Measurements from ENCODE around the gene NFATC2IP.

DNA sequence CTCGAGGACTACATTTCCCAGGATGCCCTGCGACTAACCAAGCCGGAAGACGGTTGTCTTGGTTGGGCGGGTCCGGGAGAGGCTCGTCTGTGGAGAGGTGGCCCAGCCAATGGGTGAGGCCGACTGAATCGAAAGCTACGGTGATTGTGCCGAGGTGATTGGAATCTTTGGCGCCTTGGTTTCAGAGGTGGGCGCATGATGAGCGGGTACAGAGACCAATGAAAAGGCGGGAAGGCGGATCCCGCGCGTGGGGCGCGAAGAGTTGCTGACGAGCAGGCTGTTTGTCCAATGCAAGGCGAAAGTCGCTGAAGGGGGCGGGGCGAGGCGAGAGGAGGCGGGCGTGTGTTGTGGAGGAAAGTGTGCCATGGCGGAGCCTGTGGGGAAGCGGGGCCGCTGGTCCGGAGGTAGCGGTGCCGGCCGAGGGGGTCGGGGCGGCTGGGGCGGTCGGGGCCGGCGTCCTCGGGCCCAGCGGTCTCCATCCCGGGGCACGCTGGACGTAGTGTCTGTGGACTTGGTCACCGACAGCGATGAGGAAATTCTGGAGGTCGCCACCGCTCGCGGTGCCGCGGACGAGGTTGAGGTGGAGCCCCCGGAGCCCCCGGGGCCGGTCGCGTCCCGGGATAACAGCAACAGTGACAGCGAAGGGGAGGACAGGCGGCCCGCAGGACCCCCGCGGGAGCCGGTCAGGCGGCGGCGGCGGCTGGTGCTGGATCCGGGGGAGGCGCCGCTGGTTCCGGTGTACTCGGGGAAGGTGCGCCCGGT is at the start of gene NFATC2IP:
- TF ChIP-seq, protein P1, sequence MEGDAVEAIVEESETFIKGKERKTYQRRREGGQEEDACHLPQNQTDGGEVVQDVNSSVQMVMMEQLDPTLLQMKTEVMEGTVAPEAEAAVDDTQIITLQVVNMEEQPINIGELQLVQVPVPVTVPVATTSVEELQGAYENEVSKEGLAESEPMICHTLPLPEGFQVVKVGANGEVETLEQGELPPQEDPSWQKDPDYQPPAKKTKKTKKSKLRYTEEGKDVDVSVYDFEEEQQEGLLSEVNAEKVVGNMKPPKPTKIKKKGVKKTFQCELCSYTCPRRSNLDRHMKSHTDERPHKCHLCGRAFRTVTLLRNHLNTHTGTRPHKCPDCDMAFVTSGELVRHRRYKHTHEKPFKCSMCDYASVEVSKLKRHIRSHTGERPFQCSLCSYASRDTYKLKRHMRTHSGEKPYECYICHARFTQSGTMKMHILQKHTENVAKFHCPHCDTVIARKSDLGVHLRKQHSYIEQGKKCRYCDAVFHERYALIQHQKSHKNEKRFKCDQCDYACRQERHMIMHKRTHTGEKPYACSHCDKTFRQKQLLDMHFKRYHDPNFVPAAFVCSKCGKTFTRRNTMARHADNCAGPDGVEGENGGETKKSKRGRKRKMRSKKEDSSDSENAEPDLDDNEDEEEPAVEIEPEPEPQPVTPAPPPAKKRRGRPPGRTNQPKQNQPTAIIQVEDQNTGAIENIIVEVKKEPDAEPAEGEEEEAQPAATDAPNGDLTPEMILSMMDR (IDR thresholded peaks at IDR 0.05): peak in 1 of 6 experiments; percentile 28
- peak in 1 of 4 donors; percentile 27 for TF ChIP-seq POLR2A (IDR thresholded peaks at IDR 0.05)

Data from esophagus squamous epithelium (tissue), 4 donors.